ENCODE measurements around the gene ZNF655. TPM values are rescaled to one million over a fixed set of nuclear protein-coding genes. Genes with fewer than 3 reads are reported as not detected.

The ZNF655 gene
- total RNA-seq, 1 experiment from 2014 or later = not detected

GRCh38 chr7:99557196-99557607, 1.2 kb upstream of the ZNF655 start:
- CTCF ChIA-PET = no interaction called here
- Mint-ChIP-seq H3K27ac (ENCODE audit: unreplicated experiment) (no peak overlapping the region), H3K36me3 (ENCODE audit: insufficient read depth, unreplicated experiment) (peaks cover 3% of the 10 kb centered on the region), H3K4me1 (ENCODE audit: low read depth, unreplicated experiment) (peaks cover 2% of the 10 kb centered on the region), H3K27me3 (ENCODE audit: unreplicated experiment) (no peaks in the 10 kb centered on the region), H3K9me3 (ENCODE audit: low read depth, unreplicated experiment) (no peaks in the 10 kb centered on the region), H3K4me3 (ENCODE audit: low read depth, unreplicated experiment) (no peak overlapping the region)
- TF ChIP-seq CTCF (IDR thresholded peaks at IDR 0.05; ENCODE audit: unreplicated experiment) = no peak
- intact Hi-C loops (cut with micrococcal nuclease; ENCODE audit: unreplicated experiment) = no loop called here
- no TSS peak for BruUV-seq (replicated peaks)
- DNase-seq = no peak

GRCh38 chr7:99557940-99558305, 519 bp upstream of the ZNF655 start:
- no peak overlapping the region for H3K4me3 Mint-ChIP-seq (ENCODE audit: low read depth, unreplicated experiment)
- BruUV-seq (replicated peaks) = no TSS peak
- no peak for DNase-seq
- intact Hi-C loops (cut with micrococcal nuclease; ENCODE audit: unreplicated experiment) = no loop called here
- H3K4me1 Mint-ChIP-seq (ENCODE audit: low read depth, unreplicated experiment) = peaks cover 9% of the 10 kb centered on the region
- CTCF ChIA-PET = no interaction called here
- H3K36me3 Mint-ChIP-seq (ENCODE audit: insufficient read depth, unreplicated experiment) = no peaks in the 10 kb centered on the region
- no peaks in the 10 kb centered on the region for H3K9me3 Mint-ChIP-seq (ENCODE audit: low read depth, unreplicated experiment)
- H3K27me3 Mint-ChIP-seq (ENCODE audit: unreplicated experiment) = no peaks in the 10 kb centered on the region
- H3K27ac Mint-ChIP-seq (ENCODE audit: unreplicated experiment) = no peak overlapping the region
- no peak for TF ChIP-seq CTCF (IDR thresholded peaks at IDR 0.05; ENCODE audit: unreplicated experiment)

- Mint-ChIP-seq H3K27ac (ENCODE audit: unreplicated experiment) (no peak overlapping the region), H3K9me3 (ENCODE audit: low read depth, unreplicated experiment) (no peaks in the 10 kb centered on the region), H3K27me3 (ENCODE audit: unreplicated experiment) (no peaks in the 10 kb centered on the region), H3K36me3 (ENCODE audit: insufficient read depth, unreplicated experiment) (no peaks in the 10 kb centered on the region), H3K4me3 (ENCODE audit: low read depth, unreplicated experiment) (no peak overlapping the region), H3K4me1 (ENCODE audit: low read depth, unreplicated experiment) (peaks cover 22% of the 10 kb centered on the region)
- CTCF ChIA-PET = no interaction called here
- BruUV-seq (replicated peaks) = no TSS peak
- no peak for DNase-seq
- TF ChIP-seq CTCF (IDR thresholded peaks at IDR 0.05; ENCODE audit: unreplicated experiment) = no peak
- intact Hi-C loops (cut with micrococcal nuclease; ENCODE audit: unreplicated experiment) = no loop called here
Measured at GRCh38 chr7:99559175-99559915, 903 bp downstream of the ZNF655 start.

- Mint-ChIP-seq H3K27ac (ENCODE audit: unreplicated experiment) (no peak overlapping the region), H3K4me1 (ENCODE audit: low read depth, unreplicated experiment) (peaks cover 25% of the 10 kb centered on the region), H3K27me3 (ENCODE audit: unreplicated experiment) (no peaks in the 10 kb centered on the region), H3K36me3 (ENCODE audit: insufficient read depth, unreplicated experiment) (no peaks in the 10 kb centered on the region), H3K9me3 (ENCODE audit: low read depth, unreplicated experiment) (no peaks in the 10 kb centered on the region), H3K4me3 (ENCODE audit: low read depth, unreplicated experiment) (no peak overlapping the region)
- no peak for TF ChIP-seq CTCF (IDR thresholded peaks at IDR 0.05; ENCODE audit: unreplicated experiment)
- DNase-seq = no peak
- intact Hi-C loops (cut with micrococcal nuclease; ENCODE audit: unreplicated experiment) = no loop called here
- CTCF ChIA-PET = no interaction called here
- no TSS peak for BruUV-seq (replicated peaks)
Measured at GRCh38 chr7:99560834-99561736, 2.6 kb downstream of the ZNF655 start.

Measured in Calu3 (cell line).